Measurements from ENCODE around the gene KIFAP3.
"Not testable (repeated sequence)": the region's sequence is repeated elsewhere in the genome, so short reads cannot be mapped to it uniquely, and the experiment has no call there.

KIFAP3 gene

GRCh38 chr1:170074250-170075157, at the start of gene KIFAP3:
TSS of gene KIFAP3 (minus strand) at chr1:170074695. CDS start at chr1:170074467, 228 bp downstream.
- DNase-seq: peak; percentile 99

- no peak for DNase-seq
Measured at GRCh38 chr1:170122366-170122765, 47.9 kb upstream of the KIFAP3 start.

DNA sequence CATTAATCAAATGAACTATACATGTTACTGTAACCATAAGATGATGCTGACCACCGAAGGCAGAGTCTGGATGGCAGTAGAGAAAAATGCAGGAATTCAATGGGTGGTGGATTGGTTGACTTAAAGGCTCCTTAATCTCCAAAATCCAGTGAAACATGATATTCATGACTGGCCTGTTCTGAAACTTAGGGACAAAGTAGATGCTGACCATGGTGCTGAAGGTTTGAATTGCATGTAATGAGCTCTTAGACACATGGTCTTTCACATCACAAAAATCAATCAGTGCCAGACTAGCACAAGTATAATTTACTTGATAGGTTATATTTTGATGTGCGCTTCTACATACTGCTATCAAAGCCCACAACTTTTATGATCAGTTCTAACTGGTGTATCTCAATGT, 40.4 kb upstream of the KIFAP3 start:
- peak; percentile 57 for DNase-seq

- DNase-seq: not testable (repeated sequence)
Measured at GRCh38 chr1:170113140-170113539, 38.6 kb upstream of the KIFAP3 start.

DNA sequence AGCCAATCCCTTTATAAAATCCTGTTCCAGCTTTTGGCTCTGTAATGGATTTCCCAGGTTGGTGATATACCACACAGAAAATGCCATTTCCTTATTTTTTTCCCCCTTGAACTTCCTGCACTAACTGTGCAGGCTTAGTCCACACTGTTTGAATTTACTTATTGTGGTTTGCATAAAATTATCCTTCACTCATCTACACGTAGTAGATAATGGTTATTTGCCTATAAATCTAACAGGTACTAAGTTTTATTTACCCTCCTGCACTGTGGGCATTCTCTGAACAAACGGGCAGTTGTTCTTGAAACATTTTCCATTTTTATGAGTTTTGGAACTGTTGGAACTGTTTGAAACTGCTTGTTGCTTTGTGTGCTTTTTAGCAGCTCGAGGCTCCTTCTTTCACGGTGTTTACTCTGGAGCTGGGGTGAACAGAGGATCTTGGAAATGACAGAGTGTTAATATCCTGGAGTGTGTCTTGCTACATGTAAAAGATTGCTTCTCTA, 23.0 kb upstream of the KIFAP3 start:
- no peak for DNase-seq

DNA sequence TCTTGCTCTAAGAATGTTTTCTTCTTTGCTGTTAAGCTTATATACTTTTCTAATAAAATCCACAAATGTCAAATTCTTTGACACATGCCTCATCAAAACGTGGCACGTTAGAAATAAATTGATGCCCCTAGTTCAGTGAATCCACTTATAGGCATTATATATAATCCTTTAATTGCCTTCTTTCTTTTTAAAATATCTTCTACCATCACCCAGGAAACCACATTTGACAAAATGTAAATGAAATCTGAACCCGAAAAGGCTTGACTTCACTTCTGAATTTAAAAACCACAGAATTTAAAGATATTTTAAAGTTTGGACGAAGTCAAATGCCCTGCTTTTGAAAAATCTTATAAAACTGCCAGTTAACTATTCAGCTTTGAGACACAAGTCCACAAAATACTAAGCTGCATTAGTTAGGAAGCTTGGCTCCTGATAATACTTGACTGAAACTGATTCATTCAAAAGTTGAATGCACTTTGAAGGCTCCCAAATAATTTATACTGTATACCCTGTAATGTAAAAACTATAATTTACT, 22.4 kb upstream of the KIFAP3 start:
- DNase-seq: no peak

DNA sequence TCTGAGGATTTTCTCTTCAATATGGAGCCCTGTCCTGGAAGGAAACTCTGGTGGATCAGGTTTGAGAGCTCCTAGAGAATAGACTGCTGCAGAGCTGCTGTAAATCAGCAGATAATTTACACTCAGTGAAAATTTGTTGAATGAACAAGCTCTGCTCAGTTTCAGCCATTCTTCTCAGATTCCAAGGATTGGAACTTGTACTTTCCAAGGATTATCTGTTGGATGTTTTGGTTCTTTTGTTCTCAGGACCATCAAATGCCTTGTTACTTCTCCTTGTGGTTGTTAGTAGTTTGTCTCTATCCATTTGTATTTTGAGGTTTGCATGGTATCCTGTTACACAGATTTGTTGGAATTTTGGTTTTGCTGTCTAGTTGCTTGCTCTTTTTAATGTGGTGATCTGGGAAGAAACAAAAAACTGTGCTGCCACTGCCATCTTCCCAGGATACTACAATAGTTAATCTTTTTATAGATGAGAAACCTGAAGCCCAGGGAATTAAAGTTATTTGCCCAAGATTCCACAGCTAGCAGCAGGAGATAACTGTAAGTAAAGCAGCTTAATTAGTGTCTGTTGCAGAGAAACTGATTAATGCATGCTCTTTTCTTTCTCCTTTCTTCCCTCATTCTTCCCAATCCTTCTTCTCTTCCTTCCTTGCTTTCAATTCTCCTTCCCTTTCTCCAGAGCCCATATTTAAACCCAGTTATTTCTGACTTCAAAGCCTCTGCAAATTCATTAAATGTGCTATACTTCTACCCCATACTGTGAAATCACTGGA, 21.7 kb upstream of the KIFAP3 start:
- no peak for DNase-seq

- DNase-seq: not testable (repeated sequence)
Measured at GRCh38 chr1:170094697-170095616, 20.5 kb upstream of the KIFAP3 start.

DNA sequence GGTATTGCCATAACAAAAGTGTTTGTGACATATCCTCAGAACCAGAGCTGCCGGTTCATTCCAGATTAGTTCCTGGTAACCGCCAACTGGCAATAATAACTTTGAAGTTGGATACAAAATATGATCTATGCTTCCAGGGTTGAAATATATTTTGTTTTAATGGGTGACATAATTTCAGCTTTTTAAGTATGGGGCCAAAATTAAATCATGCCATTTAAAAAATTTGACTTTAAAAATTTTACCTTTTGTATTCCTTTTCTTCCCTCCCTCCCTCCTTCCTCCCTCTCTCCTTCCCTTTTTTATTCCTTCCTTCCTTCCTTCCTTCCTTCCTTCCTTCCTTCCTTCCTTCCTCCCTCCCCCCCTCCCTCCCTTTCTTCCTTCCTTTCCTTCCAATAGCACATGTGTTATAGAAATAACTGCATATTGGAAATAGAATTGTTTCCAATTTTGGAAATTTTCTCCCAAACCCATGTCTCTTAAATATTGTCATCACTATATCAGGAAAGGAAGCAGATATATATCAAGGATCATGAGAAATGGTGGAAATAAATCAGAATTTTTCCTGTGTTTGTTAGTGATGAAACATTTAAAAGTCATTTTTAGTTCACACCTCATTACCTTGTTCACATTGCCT, 12.0 kb upstream of the KIFAP3 start:
- no peak for DNase-seq

DNA sequence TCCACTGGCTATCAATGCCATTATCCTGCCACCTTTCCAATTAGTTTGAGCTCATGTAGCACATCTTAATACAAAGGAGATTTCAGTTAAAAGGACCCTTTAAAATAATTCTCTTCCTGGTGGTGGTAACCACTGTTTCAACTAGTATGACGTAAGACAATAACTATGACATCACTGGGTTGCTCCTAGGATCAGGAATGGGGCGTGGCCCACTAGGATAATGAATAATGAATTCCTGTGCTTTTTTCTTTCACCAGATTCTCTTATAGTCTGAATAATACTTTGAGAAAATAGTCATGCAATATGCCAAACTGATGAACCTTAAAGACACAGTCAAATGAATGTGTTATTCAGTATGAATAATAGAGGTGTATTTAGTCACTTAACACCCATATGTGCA, 10.6 kb upstream of the KIFAP3 start:
- DNase-seq: no peak

GRCh38 chr1:170078610-170079189, 4.2 kb upstream of the KIFAP3 start:
- no peak for DNase-seq

GRCh38 chr1:170077926-170078325, 3.4 kb upstream of the KIFAP3 start:
- DNase-seq: no peak

DNA sequence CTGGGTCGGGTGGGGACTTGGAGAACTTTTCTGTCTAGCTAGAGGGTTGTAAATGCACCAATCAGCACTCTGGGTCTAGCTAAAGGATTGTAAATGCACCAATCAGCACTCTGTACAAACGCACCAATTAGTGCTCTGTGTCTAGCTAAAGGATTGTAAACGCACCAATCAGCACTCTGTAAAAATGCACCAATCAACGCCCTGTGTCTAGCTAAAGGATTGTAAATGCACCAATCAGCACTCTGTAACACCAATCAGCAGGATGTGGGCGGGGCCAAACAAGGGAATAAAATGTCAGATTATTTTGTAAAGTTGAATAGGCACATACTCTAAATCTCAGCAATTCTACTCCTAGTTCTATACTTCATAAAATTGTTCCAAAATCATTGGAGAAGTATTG, 2.5 kb upstream of the KIFAP3 start:
- DNase-seq: not testable (repeated sequence)

GRCh38 chr1:170076199-170076598, 1.7 kb upstream of the KIFAP3 start:
- no peak for DNase-seq

DNA sequence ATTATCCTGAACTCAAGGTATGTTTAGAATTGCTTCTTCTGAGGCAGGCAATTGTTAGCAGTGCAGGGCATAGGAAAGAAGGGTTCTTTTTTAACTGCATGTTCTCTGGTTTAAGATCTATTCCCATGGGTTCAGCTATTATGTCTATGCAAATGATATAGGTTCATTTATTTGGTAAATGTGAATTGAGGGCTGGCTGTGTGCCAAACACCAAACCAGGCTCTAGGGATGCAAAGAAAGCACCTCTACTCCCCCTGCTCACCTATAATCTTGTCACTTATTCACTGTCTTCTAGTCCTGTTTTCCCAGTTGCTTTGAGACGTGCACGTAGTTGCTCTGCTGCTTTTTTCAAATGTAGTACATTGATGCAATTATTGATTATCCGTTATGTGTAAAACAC, 691 bp upstream of the KIFAP3 start:
- DNase-seq: no peak

DNA sequence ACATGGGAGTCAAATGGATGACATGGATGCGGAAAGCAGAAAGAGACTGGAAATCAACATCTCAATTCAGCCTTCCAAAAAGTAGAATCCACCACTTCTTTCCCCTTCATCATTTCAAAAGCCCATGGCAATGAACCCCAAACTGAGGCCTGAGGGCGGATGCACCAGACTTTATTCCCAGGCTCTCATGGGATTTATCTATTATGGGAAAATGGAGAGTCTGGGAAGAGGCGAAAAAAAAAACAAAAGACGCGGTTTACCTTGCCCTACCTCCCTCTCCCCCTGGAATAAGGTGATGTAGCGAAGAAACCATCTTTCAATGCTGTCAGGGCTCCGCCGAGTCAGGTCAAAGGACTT, 624 bp downstream of the KIFAP3 start:
- DNase-seq: no peak

DNA sequence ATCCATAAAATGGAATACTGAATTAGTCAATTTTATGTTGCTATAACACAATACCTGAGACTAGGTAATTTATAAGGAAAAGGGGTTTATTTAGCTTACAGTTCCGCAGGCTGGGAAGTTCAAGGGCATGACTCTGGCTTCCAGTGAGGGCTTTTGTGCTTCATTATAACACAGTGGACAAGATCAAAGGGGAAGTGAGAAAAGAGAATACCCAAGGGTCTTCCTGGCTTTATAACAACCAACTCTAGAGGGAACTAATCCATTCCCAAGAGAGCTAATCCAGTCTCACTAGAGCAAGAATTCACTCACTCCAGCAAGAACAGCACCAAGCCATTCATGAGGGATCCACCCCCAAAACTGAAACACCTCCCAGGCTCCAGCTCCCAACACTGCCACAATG, 3.1 kb downstream of the KIFAP3 start:
- no peak for DNase-seq

DNA sequence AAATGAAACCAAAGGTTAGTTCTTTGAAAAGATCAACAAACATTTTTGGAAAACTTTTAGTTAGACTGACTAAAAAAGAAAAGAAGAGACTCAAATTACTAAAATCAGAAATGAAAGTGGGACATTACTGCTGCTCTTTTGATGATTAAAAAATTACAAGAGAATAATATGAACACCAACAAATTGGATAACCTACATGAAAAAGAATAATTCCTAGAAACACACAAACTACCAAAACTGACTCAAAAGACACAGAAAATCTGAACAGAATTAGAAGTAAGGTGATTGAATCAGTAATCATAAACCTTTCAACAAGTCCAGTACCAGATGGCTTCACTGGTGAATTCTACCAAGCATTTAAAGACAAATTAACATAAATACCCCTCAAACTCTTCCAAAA, 5.6 kb downstream of the KIFAP3 start:
- DNase-seq: no peak

- DNase-seq: peak; percentile 74
Measured at GRCh38 chr1:170067253-170067819, 7.2 kb downstream of the KIFAP3 start.

- DNase-seq: no peak
Measured at GRCh38 chr1:170064821-170065220, 9.7 kb downstream of the KIFAP3 start.

GRCh38 chr1:170063109-170063826, 11.2 kb downstream of the KIFAP3 start:
- no peak for DNase-seq
